DMS153 treated with DMSO at 0.1 percent for 48 hours (cell line): Measurements from ENCODE around the gene ABLIM1.
"Not testable (repeated sequence)": the region's sequence is repeated elsewhere in the genome, so short reads cannot be mapped to it uniquely, and the experiment has no call there.

ENCODE experiments used
- DNase-seq: peaks from one replicate; lab custom pipeline; 2025; ENCODE audit not compliant: unreplicated experiment; lab: John Stamatoyannopoulos, UW

The ABLIM1 gene

DNA sequence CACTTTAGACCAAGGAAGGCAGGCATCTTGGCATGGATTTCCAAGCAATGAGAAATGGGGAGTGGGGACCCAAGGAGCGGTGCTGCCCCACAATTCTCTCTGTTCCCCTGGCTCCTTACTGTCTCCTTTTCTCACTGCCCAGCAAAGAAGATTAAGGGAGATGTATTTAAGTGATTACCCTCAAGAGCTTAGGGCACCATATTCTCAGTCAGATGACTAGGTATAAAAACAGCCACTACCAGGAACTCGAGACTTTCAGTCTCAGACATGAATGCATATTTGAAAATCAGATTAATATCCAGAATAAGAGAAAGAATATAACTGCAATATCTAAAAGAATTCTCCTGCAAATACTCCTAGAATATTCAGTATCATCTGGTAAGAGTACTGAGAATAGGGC, at the start of gene ABLIM1:
ABLIM1 (minus strand) TSS at position 101 of the 400 bp plus-strand sequence; CDS start at position 26, 75 bp downstream.
- DNase-seq, result no peak

DNA sequence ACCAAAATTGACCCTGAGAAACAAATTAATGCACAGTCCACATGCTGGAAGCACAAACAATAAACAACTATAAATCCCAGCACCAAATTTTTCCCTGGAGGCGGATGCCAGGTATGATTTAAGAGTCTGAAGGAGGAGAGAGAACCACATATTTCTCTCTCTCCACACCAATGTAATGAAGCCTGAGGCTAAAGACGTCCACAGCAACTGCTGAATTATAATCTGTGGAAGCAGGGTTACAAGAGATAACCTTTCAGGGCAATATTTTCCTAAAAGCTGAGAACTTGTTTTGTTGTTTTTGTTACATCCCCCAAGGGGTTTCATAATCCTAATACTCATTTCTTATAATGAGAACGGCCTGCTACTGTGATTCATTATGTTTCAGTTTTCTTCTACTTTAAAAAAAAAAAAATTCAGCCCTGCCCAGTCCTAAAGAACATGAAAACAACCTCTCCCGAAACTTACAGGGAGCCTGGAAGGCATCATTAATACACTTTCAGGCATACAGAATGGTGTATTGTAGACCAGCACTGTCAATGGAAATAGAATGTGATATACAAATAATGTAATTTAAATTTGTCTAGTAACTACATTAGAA, 48.5 kb upstream of the ABLIM1 start:
- DNase-seq, result no peak

DNA sequence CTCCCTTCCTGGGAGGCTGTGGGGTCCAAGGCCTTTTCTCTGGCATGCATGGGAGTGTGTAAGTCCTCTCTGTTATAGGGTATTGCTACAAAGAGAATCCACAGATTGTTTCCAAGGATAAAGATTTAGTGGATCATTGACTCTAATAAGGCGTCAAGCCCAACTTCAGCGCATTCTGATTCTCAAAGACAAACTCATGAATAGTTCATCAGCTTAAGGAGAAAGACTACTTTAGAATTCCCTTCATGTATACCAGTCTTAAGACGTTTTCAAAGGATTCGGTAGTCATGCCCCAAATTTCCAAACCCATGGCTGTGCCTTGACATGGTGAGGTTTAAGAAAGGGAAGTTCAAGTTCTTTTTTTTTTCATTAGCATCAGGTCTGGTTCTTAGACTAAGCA, 46.6 kb upstream of the ABLIM1 start:
- no peak for DNase-seq

DNA sequence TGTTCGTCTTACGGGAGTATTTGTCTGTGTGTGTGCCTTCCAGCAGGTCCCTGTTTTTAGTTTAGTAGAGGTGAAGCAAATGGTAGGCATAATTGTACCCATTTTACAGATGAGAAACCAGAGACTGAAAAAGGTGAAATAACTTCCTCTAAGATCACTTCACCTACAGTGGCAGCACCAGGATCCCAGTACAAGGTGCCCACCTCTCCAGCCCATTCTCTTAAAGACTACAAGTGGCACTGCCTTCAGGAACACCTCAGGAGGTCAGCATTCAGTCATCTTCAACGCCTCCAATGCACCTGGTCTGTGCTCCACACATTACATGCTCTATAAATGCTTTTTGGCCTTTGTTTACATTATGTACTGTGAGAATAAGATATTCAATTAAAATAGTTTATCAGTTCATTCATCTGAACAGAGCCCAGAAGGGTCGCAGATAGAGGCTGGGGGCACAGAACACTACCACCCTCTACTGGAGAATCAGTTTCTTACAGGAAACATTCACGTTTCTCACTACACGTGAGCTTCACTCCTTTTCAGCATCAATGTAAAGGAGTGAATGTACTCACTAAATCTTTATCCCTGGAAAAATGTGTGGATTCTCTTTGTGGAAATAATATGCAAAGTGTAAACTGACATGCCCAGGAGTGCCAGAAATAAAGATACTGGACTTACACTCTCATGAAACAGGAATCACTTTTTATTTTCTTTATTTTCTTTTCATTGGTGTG, 45.5 kb upstream of the ABLIM1 start:
- DNase-seq, result no peak

- DNase-seq, result no peak
Measured at GRCh38 chr10:114698271-114699061, 40.4 kb upstream of the ABLIM1 start.

DNA sequence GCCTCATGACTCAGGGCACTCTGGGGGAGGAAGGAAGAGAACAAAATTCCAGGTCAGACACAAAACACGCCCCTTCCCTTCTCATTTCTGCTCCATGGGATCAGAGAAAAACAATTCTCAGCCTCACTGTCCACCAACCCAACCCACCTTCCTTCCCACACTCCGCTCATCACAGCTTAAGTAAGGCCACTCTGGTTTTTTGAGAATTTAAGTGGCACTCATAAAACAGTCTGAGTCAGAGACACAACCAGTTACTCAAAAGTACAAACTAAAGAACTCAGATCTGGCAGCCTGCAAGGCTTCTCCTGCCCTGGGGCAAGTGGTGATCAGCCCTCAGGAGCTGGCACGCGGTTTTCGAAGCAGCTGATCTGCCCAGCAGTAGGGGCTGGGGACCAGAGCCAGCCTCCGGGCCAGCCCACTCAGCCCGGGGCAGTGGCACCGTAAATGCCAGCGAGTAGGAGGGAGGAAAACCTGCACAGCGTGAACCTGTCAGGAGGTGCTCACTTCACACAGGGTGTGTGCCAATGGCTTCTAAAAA, 39.1 kb upstream of the ABLIM1 start:
- DNase-seq, result no peak

DNA sequence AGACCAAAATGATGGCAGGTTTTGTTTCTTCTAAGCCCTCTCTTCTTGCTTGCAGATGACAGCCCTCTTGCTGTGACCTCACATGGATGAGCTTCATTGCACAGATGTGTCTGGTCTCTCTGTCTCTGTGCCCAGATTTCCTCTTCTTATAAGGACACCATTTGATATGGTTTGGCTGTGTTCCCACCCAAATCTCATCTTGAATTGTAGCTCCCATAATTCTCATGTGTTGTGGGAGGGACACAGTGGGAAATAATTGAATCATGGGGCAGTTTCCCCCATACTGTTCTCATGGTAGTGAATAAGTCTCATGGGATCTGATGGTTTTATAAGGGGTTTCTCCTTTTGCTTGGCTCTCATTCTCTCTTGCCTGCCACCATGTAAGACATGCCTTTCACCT, 38.2 kb upstream of the ABLIM1 start:
- not testable (repeated sequence) for DNase-seq

- DNase-seq, result no peak
Measured at GRCh38 chr10:114694752-114695151, 36.7 kb upstream of the ABLIM1 start.

GRCh38 chr10:114694062-114694461, 36.0 kb upstream of the ABLIM1 start:
- no peak for DNase-seq

- DNase-seq, result no peak
Measured at GRCh38 chr10:114691442-114691941, 33.4 kb upstream of the ABLIM1 start.

GRCh38 chr10:114688786-114689185, 30.7 kb upstream of the ABLIM1 start:
- no peak for DNase-seq

DNA sequence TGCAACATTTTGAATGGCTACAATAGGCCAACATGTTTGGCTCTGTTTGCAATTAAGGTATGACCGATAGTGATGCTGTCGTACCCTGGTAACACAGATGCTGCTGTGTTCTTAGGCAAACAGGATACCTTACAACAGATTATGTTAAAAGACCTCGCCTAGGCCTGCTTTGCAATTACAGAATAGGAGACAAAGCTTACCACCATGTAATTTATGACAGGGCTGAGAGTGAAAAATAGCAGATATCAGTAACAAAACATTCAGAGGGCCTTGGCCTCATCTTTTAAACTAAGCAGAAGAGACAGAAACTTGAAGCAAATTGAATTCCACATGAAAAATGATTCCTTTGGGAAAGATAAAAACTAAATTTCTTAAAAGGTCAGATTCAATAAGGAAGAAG, 29.4 kb upstream of the ABLIM1 start:
- peak; percentile 22 for DNase-seq

GRCh38 chr10:114686013-114686412, 27.9 kb upstream of the ABLIM1 start:
- DNase-seq, result no peak

- DNase-seq, result no peak
Measured at GRCh38 chr10:114685456-114685855, 27.4 kb upstream of the ABLIM1 start.

DNA sequence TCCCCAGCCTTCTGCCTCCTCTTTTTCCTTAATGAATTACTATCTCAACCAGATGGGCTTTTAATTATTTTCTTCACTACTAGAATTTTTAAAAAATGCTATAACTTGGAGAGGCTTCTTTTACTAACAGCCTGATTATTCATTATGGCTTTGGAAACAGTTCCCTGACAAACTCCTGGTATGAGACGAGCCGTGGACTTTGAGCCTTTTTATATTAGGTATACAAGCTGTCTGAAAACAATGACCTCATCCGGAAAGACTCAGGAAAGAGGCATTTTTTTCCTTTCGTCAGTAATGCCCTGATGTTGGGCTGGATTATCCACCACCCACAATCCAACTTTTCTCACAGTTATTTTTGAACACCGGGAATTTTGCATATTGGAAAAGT, 26.7 kb upstream of the ABLIM1 start:
- DNase-seq, result no peak

- DNase-seq, result no peak
Measured at GRCh38 chr10:114684084-114684821, 26.2 kb upstream of the ABLIM1 start.

DNA sequence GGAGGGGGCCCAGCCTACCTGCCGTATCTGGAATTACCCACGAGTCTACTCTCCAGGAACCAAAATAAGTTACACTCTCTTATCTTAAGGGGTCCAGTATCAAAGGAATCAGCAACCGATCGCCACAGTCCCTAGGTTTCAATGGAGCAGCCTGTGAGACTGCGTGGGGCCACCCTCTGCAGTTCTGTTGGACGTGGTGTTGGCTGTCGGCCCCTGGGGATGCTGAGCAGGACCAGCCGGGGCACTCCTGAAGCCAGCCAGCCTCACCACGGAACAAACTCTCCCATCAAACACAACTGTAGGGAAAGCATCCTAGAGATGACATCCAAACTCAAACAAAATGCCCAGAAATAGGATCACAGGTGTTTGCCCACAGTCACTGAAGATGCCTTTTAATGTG, 25.5 kb upstream of the ABLIM1 start:
- DNase-seq, result no peak

DNA sequence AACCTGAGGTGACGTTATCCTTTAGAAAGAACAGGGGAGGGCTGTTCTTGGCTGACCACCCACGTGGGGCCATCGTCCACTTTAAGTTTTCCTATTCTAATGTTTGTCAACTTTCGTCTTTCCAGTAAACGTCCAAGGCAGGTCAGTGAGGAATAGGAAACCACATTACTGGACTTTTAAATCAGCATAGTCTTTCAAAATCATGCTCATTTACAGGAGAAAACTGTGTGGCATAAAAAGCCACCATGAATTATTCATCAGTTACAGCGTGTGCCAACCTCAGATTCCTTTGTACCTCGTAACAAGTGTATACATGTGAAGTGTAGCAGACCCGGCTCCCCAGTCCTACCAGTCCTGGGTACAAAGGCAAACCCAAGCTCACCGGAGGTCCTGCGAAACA, 25.1 kb upstream of the ABLIM1 start:
- no peak for DNase-seq

DNA sequence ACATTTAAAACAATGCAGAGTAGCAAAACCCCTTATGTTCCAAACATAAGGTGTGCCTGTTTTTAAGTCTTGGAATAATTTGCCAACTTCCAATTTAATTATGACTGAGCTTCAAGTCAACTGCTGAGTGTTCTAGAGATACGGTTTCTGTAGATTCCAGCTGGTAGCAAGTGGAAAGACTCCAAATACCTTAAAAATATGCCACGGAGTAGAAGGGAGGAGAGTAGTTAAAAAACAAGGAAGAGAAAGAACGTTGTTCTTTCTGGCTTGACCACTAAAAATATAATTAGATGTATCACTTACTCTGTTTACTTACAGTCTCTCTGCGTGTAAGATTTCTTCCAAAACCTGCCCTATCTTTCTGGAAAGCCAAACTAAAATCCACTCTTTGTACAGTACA, 24.5 kb upstream of the ABLIM1 start:
- DNase-seq, result no peak

- DNase-seq, result no peak
Measured at GRCh38 chr10:114682121-114682520, 24.0 kb upstream of the ABLIM1 start.

- DNase-seq, result no peak
Measured at GRCh38 chr10:114681542-114681941, 23.5 kb upstream of the ABLIM1 start.
